DOHH2 (cell line): ENCODE measurements around the gene ADGRG6.

Experiments used
- H3F3A ChIP-seq: fragments of 200-600 bp; sonication (generic), shearing (Covaris generic); 2 replicates; pipeline ENCODE4 v1.6.0; 2016; ENCODE audit warnings: antibody characterized with exemption, mild to moderate bottlenecking; ENCODE audit not compliant: control insufficient read depth, insufficient read depth
- H3K27ac ChIP-seq: fragments of 200-600 bp; sonication (generic); 2 replicates; pipeline ENCODE4 v1.5.1; 2014; ENCODE audit warnings: low read depth, mild to moderate bottlenecking, low read length, moderate library complexity
- H3K27me3 ChIP-seq: fragments of 200-600 bp; sonication (generic); 2 replicates; pipeline ENCODE4 v1.6.1; 2014; ENCODE audit warnings: mild to moderate bottlenecking, low read length, mixed read lengths; ENCODE audit not compliant: control insufficient read depth
- H3K36me3 ChIP-seq: fragments of 200-600 bp; sonication (generic); 2 replicates; pipeline ENCODE4 v1.6.1; 2014; ENCODE audit warnings: mild to moderate bottlenecking, low read length, moderate library complexity, mixed read lengths; ENCODE audit not compliant: control insufficient read depth
- H3K4me1 ChIP-seq: fragments of 200-600 bp; sonication (generic); 2 replicates; pipeline ENCODE4 v1.6.1; 2014; ENCODE audit warnings: mild to moderate bottlenecking, low read length, mixed read lengths; ENCODE audit not compliant: control insufficient read depth
- H3K4me2 ChIP-seq: fragments of 200-600 bp; sonication (generic); 2 replicates; pipeline ENCODE4 v1.6.0; 2014; ENCODE audit warnings: mild to moderate bottlenecking, low read length, moderate library complexity
- H3K4me3 ChIP-seq: fragments of 200-600 bp; sonication (generic); 2 replicates; pipeline ENCODE4 v1.5.1; 2014; ENCODE audit warnings: mild to moderate bottlenecking, low read length, mixed read lengths
- H3K79me2 ChIP-seq: fragments of 200-600 bp; sonication (generic); 2 replicates; pipeline ENCODE4 v1.6.1; 2014; ENCODE audit warnings: mild to moderate bottlenecking, low read length, mixed read lengths; ENCODE audit not compliant: control insufficient read depth
- H3K9me2 ChIP-seq: fragments of 200-600 bp; sonication (generic); replicated peaks from 2 replicates; pipeline ENCODE4 v1.6.1; 2014; ENCODE audit warnings: mild to moderate bottlenecking, low read length, mixed read lengths; ENCODE audit not compliant: control insufficient read depth
- H3K9me3 ChIP-seq: fragments of 200-600 bp; sonication (generic); 2 replicates; pipeline ENCODE4 v1.6.1; 2014; ENCODE audit warnings: antibody characterized with exemption, low read length, mixed read lengths; ENCODE audit not compliant: control insufficient read depth, insufficient read depth
- H4K20me1 ChIP-seq: fragments of 200-600 bp; sonication (generic); 2 replicates; pipeline ENCODE4 v1.6.0; 2014; ENCODE audit warnings: low read depth, mild to moderate bottlenecking, antibody characterized with exemption, low read length, moderate library complexity; ENCODE audit not compliant: control insufficient read depth, insufficient read depth
- EZH2phosphoT487 ChIP-seq: fragments of 200-600 bp; sonication (generic); IDR thresholded peaks from 2 replicates; pipeline ENCODE4 v1.6.1; 2017; ENCODE audit warnings: borderline replicate concordance, mild to moderate bottlenecking, antibody characterized with exemption, low read length, moderate library complexity, mixed read lengths
- TF ChIP-seq, protein P1 (sequence below): fragments of 200-600 bp; sonication (generic); IDR thresholded peaks from one replicate; pipeline ENCODE4 v1.5.1; 2014; ENCODE audit warnings: antibody characterized with exemption, mild to moderate bottlenecking, low read depth, low read length; ENCODE audit not compliant: poor library complexity, severe bottlenecking

The ADGRG6 gene

GRCh38 chr6:142429195-142429594, 127.4 kb downstream of the ADGRG6 start:
- no peak overlapping the region for H3K4me2 ChIP-seq
- TF ChIP-seq, protein P1, sequence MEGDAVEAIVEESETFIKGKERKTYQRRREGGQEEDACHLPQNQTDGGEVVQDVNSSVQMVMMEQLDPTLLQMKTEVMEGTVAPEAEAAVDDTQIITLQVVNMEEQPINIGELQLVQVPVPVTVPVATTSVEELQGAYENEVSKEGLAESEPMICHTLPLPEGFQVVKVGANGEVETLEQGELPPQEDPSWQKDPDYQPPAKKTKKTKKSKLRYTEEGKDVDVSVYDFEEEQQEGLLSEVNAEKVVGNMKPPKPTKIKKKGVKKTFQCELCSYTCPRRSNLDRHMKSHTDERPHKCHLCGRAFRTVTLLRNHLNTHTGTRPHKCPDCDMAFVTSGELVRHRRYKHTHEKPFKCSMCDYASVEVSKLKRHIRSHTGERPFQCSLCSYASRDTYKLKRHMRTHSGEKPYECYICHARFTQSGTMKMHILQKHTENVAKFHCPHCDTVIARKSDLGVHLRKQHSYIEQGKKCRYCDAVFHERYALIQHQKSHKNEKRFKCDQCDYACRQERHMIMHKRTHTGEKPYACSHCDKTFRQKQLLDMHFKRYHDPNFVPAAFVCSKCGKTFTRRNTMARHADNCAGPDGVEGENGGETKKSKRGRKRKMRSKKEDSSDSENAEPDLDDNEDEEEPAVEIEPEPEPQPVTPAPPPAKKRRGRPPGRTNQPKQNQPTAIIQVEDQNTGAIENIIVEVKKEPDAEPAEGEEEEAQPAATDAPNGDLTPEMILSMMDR, result no peak
- TF ChIP-seq EZH2phosphoT487, result no peak
- no peaks in the 10 kb centered on the region for H3K36me3 ChIP-seq
- no peak overlapping the region for H3K27ac ChIP-seq
- no peak overlapping the region for H3K4me3 ChIP-seq
- H3K27me3 ChIP-seq, result no peaks in the 10 kb centered on the region
- H3K9me3 ChIP-seq, result no peaks in the 10 kb centered on the region
- no peaks in the 10 kb centered on the region for H3K79me2 ChIP-seq
- no peaks in the 10 kb centered on the region for H4K20me1 ChIP-seq
- no peaks in the 10 kb centered on the region for H3K4me1 ChIP-seq
- no peaks in the 10 kb centered on the region for H3K9me2 ChIP-seq
- H3F3A ChIP-seq, result no peaks in the 10 kb centered on the region

GRCh38 chr6:142433419-142433818, 131.6 kb downstream of the ADGRG6 start:
- H3K4me2 ChIP-seq, result no peak overlapping the region
- no peaks in the 10 kb centered on the region for H3K27me3 ChIP-seq
- H3K36me3 ChIP-seq, result no peaks in the 10 kb centered on the region
- H4K20me1 ChIP-seq, result no peaks in the 10 kb centered on the region
- no peaks in the 10 kb centered on the region for H3K9me3 ChIP-seq
- H3K4me3 ChIP-seq, result no peak overlapping the region
- H3K79me2 ChIP-seq, result no peaks in the 10 kb centered on the region
- TF ChIP-seq, protein P1, result no peak
- TF ChIP-seq EZH2phosphoT487, result no peak
- no peaks in the 10 kb centered on the region for H3K9me2 ChIP-seq
- no peak overlapping the region for H3K27ac ChIP-seq
- H3F3A ChIP-seq, result no peaks in the 10 kb centered on the region
- no peaks in the 10 kb centered on the region for H3K4me1 ChIP-seq

- Histone ChIP-seq H3K4me3 (no peak overlapping the region), H3K27ac (no peak overlapping the region), H4K20me1 (no peaks in the 10 kb centered on the region), H3K27me3 (no peaks in the 10 kb centered on the region), H3K4me2 (no peak overlapping the region), H3K79me2 (no peaks in the 10 kb centered on the region), H3K9me3 (no peaks in the 10 kb centered on the region), H3K4me1 (no peaks in the 10 kb centered on the region), H3F3A (no peaks in the 10 kb centered on the region), H3K9me2 (no peaks in the 10 kb centered on the region), H3K36me3 (no peaks in the 10 kb centered on the region)
- TF ChIP-seq, protein P1, result no peak
- TF ChIP-seq EZH2phosphoT487, result no peak
Observed at GRCh38 chr6:142438898-142439297, 137.1 kb downstream of the ADGRG6 start.

- H3K36me3 ChIP-seq, result no peaks in the 10 kb centered on the region
Observed at GRCh38 chr6:142440600-142441293, 138.9 kb downstream of the ADGRG6 start.

More at GRCh38 chr6:142440600-142441293, 138.9 kb downstream of the ADGRG6 start:
- Histone ChIP-seq H3K9me3 (no peaks in the 10 kb centered on the region), H3K79me2 (no peaks in the 10 kb centered on the region), H3K4me2 (no peak overlapping the region), H3K4me3 (no peak overlapping the region), H3K27me3 (no peaks in the 10 kb centered on the region), H3K27ac (no peak overlapping the region), H3K9me2 (no peaks in the 10 kb centered on the region), H4K20me1 (no peaks in the 10 kb centered on the region), H3K4me1 (no peaks in the 10 kb centered on the region), H3F3A (no peaks in the 10 kb centered on the region)
- TF ChIP-seq EZH2phosphoT487, result no peak
- TF ChIP-seq, protein P1, result no peak
